Muscle layer of colon (tissue), 2 donors: ENCODE measurements around the gene PDIA4.
"Not testable (repeated sequence)": the region's sequence is repeated elsewhere in the genome, so short reads cannot be mapped to it uniquely, and the experiment has no call there.

Experiments
- H3K27ac ChIP-seq: one replicate; pipeline ENCODE4 v1.7.0; 2013; ENCODE audit warnings: low read depth, mild to moderate bottlenecking, low read length, moderate library complexity
- H3K27me3 ChIP-seq, 2 donors: one replicate each; pipeline ENCODE4 v1.7.0; 2013; ENCODE audit warnings: low read length in 2 of 2, mild to moderate bottlenecking in 2 of 2; ENCODE audit not compliant: insufficient read depth in 2 of 2, control insufficient read depth in 1 of 2
- H3K36me3 ChIP-seq: one replicate; pipeline ENCODE4 v1.7.0; 2013; ENCODE audit warnings: mild to moderate bottlenecking, low read length; ENCODE audit not compliant: insufficient read depth
- H3K4me1 ChIP-seq: one replicate; pipeline ENCODE4 v1.7.0; 2013; ENCODE audit warnings: mild to moderate bottlenecking, low read length; ENCODE audit not compliant: insufficient read depth
- H3K4me3 ChIP-seq, 2 donors: one replicate each; pipeline ENCODE4 v1.7.0; 2013; ENCODE audit warnings: low read length in 2 of 2, low read depth in 1 of 2, mild to moderate bottlenecking in 1 of 2, moderate library complexity in 1 of 2
- H3K9ac ChIP-seq: one replicate; pipeline ENCODE4 v1.7.0; 2013; ENCODE audit warnings: low read length
- H3K9me3 ChIP-seq: one replicate; pipeline ENCODE4 v1.7.0; 2013; ENCODE audit warnings: mild to moderate bottlenecking, low read length
- donor health status: abdominal sarcoma.
- donor health status: Adenocarcinoma of cecum.

Gene PDIA4

DNA sequence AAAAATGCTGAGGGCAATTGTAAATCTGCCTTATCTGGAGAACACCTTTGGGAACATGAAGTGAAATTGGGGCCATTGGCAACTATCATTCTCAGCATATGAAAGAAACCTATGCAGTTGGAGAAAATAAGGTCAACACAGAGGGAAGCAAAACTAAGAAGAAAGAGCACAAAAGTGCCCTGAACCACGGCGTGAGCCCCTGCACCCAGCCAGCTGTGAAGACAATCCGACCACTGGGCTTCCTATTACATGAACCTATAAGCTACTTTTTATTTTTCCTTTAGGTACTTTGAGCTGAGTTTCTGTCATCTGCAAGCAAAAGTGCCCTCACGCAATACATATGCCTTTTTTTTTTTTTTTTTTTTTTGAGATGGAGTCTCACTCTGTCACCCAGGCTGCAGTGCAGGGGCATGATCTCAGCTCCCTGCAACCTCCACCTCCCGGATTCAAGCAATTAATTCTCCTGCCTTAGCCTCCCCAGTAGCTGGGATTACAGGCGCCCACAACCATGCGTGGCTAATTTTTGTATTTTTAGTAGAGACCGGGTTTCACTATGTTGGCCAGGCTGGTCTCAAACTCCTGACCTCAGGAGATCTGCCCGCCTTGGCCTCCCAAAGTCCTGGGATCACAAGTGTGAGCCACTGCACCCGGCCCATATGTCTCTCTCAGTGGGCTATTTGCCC is 34.1 kb upstream of the PDIA4 start:
- not testable (repeated sequence) for H3K9ac ChIP-seq, H3K27ac ChIP-seq, H3K36me3 ChIP-seq, H3K4me3 ChIP-seq, H3K27me3 ChIP-seq, H3K9me3 ChIP-seq, H3K4me1 ChIP-seq

DNA sequence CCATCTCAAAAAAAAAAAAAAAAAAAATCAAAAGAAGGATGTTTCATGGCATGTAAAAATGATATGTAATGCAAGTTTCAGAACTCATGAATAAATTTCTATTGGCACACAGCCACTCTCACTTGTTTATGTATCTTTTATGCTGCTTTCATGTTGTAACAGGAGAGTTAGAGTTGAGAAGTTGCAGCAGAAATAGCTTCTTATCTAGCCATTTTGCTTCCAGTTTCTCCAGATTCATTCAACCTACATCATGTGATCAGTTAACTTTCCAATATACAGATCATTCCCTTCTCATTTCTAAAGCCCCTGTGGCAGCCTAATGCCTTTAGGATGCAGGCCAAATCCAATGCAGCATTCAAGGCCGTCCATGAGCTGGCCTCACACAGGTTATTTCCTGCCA is 31.9 kb upstream of the PDIA4 start:
- Histone ChIP-seq H3K9ac (no peak overlapping the region), H3K4me3 (no peak overlapping the region), H3K27me3 (no peaks in the 10 kb centered on the region), H3K4me1 (no peaks in the 10 kb centered on the region), H3K27ac (no peak overlapping the region), H3K36me3 (no peaks in the 10 kb centered on the region), H3K9me3 (no peaks in the 10 kb centered on the region)

DNA sequence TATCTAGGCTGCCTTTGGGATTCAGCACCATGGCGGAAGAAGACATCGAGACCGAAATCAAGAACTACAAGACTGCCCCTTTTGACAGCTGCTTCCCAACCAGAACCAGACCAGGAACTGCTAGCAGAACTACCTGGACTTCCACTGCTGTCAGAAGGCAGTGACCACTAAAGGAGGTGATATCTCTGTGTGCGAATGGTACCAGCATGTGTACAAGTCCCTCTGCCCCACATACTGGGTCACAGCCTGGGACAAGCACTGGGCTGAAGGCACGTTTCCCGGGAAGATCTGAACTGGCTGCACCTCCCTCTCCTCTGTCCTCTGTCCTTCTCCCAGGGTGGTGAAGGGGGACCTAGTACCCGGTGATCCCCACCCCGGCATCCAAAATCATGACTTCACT is 25.6 kb upstream of the PDIA4 start:
- Histone ChIP-seq H3K9me3 (no peaks in the 10 kb centered on the region), H3K36me3 (no peaks in the 10 kb centered on the region), H3K27me3 (no peaks in the 10 kb centered on the region), H3K27ac (no peak overlapping the region), H3K4me3 (no peak overlapping the region), H3K9ac (no peak overlapping the region), H3K4me1 (no peaks in the 10 kb centered on the region)

DNA sequence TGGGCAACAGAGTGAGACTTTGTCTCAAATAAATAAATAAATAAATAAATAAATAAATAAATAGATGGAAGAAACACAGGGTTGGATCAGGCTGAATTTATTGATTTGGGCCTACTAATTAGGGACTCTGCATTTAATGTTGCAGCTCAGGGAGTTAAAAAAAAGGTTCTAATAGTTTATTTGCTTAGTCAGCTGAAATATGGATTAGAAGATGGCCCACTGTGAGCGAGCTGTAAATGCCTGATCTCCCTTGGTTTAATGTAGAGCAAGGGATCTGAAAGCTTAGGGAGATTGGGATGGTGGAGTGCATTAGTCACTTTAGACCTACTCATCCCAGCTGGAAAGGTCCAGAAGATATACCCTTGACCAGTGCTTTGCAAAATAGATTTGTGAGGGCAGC is 25.1 kb upstream of the PDIA4 start:
- no peak overlapping the region for H3K4me3 ChIP-seq
- no peak overlapping the region for H3K27ac ChIP-seq
- no peaks in the 10 kb centered on the region for H3K36me3 ChIP-seq
- H3K4me1 ChIP-seq, result no peaks in the 10 kb centered on the region
- H3K9me3 ChIP-seq, result no peaks in the 10 kb centered on the region
- no peaks in the 10 kb centered on the region for H3K27me3 ChIP-seq
- H3K9ac ChIP-seq, result no peak overlapping the region

DNA sequence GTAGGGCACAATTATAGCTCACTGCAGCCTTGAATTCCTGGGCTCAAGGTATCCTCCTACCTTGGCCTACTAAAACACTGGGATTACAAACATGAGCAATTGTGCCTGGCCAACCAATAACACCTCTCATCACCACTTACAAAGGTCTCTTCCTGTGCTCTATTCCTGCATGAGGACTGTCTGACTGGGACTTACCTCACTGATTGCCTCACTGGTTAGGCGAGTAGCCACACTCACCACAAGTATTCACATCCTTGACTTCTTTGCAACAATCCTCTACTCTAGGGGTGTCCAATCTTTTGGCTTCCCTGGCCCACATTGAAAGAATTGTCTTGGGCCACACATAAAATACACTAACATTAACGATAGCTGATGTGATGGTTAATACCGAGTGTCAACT is 22.6 kb upstream of the PDIA4 start:
- H3K9me3 ChIP-seq, result no peaks in the 10 kb centered on the region
- no peaks in the 10 kb centered on the region for H3K4me1 ChIP-seq
- no peaks in the 10 kb centered on the region for H3K27me3 ChIP-seq
- H3K27ac ChIP-seq, result no peak overlapping the region
- H3K9ac ChIP-seq, result no peak overlapping the region
- no peaks in the 10 kb centered on the region for H3K36me3 ChIP-seq
- H3K4me3 ChIP-seq, result no peak overlapping the region

DNA sequence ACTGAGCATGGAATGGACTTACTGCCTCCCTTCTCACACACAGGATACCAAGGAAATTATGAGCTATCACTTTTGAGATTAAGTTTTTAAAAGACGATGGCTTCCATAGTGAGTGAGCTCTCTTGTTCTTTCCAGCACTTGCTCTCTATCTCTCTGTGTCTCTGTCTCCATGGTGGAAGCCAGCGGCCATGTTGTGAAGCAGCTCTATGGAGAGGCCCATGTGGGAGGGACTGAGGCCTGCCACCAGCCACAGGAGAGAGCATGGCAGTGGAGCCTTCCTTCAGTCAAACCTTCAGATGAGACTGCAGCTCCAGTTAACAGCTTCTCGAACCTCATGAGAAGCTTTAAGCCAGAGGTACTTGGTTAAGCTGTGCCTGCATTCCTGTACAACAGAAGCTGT is 20.5 kb upstream of the PDIA4 start:
- Histone ChIP-seq H3K36me3 (no peaks in the 10 kb centered on the region), H3K9ac (no peak overlapping the region), H3K4me1 (no peaks in the 10 kb centered on the region), H3K9me3 (no peaks in the 10 kb centered on the region), H3K27ac (no peak overlapping the region), H3K4me3 (no peak overlapping the region), H3K27me3 (no peaks in the 10 kb centered on the region)

DNA sequence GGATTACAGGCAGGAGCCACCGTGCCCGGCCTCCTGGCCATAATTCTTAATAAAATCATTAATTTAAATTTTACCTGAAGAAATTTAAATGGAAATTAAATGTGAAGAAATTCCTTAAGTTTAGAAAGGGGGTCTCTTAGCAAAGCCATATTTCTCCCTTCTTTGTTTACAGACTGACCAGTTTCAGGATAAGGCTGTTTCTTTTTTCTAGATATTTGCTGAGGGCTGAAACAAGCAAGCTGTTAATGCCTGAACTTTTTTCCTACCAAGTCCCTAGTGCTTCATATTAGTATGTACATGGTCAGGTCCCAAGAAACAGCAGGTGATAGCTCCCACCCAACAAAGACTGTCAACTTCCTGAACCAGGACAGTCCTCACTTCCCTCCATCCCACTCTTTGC is 18.1 kb upstream of the PDIA4 start:
- Histone ChIP-seq H3K4me3 (no peak overlapping the region), H3K27me3 (no peaks in the 10 kb centered on the region), H3K9ac (no peak overlapping the region), H3K9me3 (no peaks in the 10 kb centered on the region), H3K36me3 (no peaks in the 10 kb centered on the region), H3K4me1 (no peaks in the 10 kb centered on the region), H3K27ac (no peak overlapping the region)

DNA sequence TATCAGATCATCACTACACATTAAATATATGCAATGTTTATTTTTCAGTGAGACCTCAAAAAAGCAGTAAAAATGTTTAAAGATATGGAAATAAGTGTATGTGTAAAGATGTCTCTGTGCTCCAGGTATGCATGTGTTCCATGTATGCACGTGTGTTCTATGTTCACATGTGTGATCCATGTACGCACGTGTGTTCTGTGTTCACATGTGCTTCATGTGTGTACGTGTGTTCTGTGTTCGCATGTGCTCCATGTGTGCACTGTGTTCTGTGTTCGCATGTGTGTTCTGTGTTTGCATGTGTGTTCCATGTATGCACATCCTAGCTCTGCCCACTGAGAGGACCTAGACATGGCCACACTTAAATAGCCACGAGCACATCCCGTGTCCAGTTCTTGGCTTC is 15.6 kb upstream of the PDIA4 start:
- Histone ChIP-seq H3K9me3 (no peaks in the 10 kb centered on the region), H3K27me3 (no peaks in the 10 kb centered on the region), H3K4me1 (no peaks in the 10 kb centered on the region), H3K36me3 (no peaks in the 10 kb centered on the region), H3K4me3 (no peak overlapping the region), H3K27ac (no peak overlapping the region), H3K9ac (no peak overlapping the region)

DNA sequence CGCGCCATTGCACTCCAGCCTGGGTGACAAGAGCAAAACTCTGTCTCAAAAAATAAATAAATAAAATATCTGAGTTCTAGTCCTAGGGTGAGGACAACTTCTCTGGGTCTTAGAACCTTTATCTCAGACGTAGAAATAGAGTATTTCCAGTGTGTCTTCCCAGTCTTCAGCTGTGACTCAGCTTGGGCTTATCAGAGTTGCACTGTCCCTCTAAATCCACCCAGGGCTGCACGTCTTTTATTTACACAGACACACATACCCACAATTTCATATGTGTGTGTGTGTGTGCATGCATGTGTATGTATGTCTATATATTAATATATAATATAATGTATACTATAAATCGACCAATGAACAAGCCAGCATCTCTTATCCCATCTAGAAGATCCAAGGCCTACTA is 13.0 kb upstream of the PDIA4 start:
- Histone ChIP-seq H3K36me3 (no peaks in the 10 kb centered on the region), H3K27ac (no peak overlapping the region), H3K4me1 (no peaks in the 10 kb centered on the region), H3K4me3 (no peak overlapping the region), H3K9ac (no peak overlapping the region), H3K27me3 (no peaks in the 10 kb centered on the region), H3K9me3 (no peaks in the 10 kb centered on the region)

DNA sequence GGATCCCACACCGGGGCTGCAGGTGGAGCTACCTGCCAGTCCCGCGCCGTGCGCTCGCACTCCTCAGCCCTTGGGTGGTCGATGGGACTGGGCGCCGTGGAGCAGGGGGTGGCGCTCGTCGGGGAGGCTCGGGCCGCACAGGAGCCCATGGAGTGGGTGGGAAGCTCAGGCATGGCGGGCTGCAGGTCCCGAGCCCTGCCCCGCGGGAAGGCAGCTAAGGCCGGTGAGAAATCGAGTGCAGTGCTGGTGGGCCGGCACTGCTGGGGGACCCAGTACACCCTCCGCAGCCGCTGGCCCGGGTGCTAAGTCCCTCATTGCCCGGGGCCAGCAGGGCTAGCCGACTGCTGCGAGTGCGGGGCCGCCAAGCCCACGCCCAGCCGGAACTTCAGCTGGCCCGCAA is 10.3 kb upstream of the PDIA4 start:
- H3K9ac ChIP-seq, H3K4me1 ChIP-seq, H3K27me3 ChIP-seq, H3K36me3 ChIP-seq, H3K4me3 ChIP-seq, H3K27ac ChIP-seq, H3K9me3 ChIP-seq: not testable (repeated sequence)

DNA sequence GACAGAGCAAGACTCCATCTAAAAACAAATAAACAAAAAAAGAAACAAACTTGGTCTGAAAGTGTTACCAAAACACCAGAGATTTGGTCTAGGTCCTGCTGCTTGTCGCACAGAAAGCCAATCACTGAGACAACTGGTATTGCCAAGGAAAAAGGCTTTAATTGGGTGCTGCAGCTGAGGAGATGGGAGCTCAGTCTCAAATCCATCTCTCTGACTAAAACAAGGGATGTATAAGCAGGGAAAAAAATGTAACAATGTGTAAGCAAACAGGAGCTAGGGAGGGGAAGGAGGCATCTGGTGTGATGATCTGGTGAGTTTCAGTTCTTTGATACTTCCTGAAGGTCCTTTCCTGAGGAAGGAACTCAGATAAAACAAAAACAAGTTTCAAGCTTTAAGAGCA is 8.4 kb upstream of the PDIA4 start:
- Histone ChIP-seq H3K9ac (no peak overlapping the region), H3K36me3 (no peaks in the 10 kb centered on the region), H3K4me1 (no peaks in the 10 kb centered on the region), H3K27me3 (no peaks in the 10 kb centered on the region), H3K27ac (no peak overlapping the region), H3K4me3 (no peak overlapping the region), H3K9me3 (no peaks in the 10 kb centered on the region)

DNA sequence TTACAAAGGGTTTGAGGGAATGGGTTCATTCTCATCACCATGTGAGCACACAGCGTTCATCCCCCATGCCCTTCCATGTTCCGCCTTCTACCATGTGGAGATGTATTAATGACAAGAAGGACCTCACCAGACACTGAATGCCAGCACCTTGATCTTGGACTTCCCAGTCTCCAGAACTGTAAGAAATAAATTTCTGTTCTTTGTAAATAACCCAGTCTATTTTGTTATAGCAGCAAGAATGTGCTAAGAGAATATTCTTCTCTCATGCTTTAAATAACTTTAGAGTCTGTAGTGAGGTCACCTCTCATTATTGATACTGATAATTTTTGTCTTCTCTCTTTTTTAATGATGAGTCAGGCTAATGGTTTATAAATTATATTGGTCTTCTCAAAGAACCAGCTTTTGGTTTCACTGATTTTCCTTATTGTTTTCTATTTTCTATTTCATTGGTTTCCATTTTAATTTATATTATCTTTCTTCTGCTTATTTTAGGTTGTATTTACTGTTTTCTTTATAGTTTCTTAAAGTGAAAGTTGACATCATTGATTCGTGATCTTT is 3.1 kb upstream of the PDIA4 start:
- no peaks in the 10 kb centered on the region for H3K9me3 ChIP-seq
- H3K27me3 ChIP-seq, result no peaks in the 10 kb centered on the region
- no peak overlapping the region for H3K4me3 ChIP-seq
- H3K27ac ChIP-seq, result no peak overlapping the region
- H3K36me3 ChIP-seq, result no peaks in the 10 kb centered on the region
- H3K9ac ChIP-seq, result no peak overlapping the region
- H3K4me1 ChIP-seq, result peaks cover 12% of the 10 kb centered on the region
